IMR-90 (cell line): ENCODE measurements around the gene RCL1. TPM values are rescaled to one million over a fixed set of nuclear protein-coding genes. Genes with fewer than 3 reads are reported as not detected.

Experiments
- ATAC-seq: fragments of 200-7000 bp; cut with Tn5 transposase; 2 replicates; pipeline ENCODE4 v1.9.1; 2020; ENCODE audit warnings: low read depth, mild to moderate bottlenecking, moderate library complexity
- BruUV-seq: library from RNA; stranded (reverse); fragments of 400-500 nt; replicated peaks from 2 replicates; lab custom pipeline; 2021; lab: Mats Ljungman, UMichigan
- CTCF ChIA-PET: fragments of 300-600 bp; formaldehyde crosslinking; extraction: SDS; loops from one replicate; lab custom pipeline; 2021; ENCODE audit warnings: antibody characterized with exemption; lab: Yijun Ruan, JAX
- POLR2A ChIA-PET: fragments of 300-600 bp; sonication (Branson Sonifier 250); formaldehyde crosslinking; loops from one replicate; lab custom pipeline; 2022; ENCODE audit warnings: antibody characterized with exemption; ENCODE audit not compliant: unreplicated experiment; lab: Charles Lee
- DNase-seq: peaks from one replicate; pipeline ENCODE4 v3.0.0; 2013
- H2AFZ ChIP-seq: replicated peaks from 2 replicates; pipeline ENCODE3; 2013; ENCODE audit warnings: low read length, mild to moderate bottlenecking; ENCODE audit not compliant: poor library complexity
- H2AK5ac ChIP-seq: 2 replicates; pipeline ENCODE4 v1.6.1; 2013; ENCODE audit warnings: low read depth, low read length, inconsistent platforms
- H2AK9ac ChIP-seq: replicated peaks from 2 replicates; pipeline ENCODE3; 2013; ENCODE audit warnings: mild to moderate bottlenecking, low read depth, low read length, moderate library complexity; ENCODE audit not compliant: poor library complexity
- H2BK120ac ChIP-seq: 2 replicates; pipeline ENCODE4 v1.6.1; 2013; ENCODE audit warnings: low read depth, low read length, inconsistent platforms
- H2BK15ac ChIP-seq: 3 replicates; pipeline ENCODE4 v1.6.1; 2013; ENCODE audit warnings: low read depth, low read length, inconsistent platforms
- H2BK20ac ChIP-seq: 2 replicates; pipeline ENCODE4 v1.6.1; 2013; ENCODE audit warnings: low read depth, mild to moderate bottlenecking, inconsistent platforms, low read length, moderate library complexity
- H2BK5ac ChIP-seq: 2 replicates; pipeline ENCODE4 v1.6.1; 2013; ENCODE audit warnings: mild to moderate bottlenecking, low read depth, low read length, inconsistent platforms; ENCODE audit not compliant: poor library complexity, severe bottlenecking
- H3K14ac ChIP-seq: replicated peaks from 2 replicates; pipeline ENCODE4 v1.6.1; 2013; ENCODE audit warnings: low read depth, low read length, inconsistent platforms
- H3K18ac ChIP-seq: 2 replicates; pipeline ENCODE4 v1.6.1; 2013; ENCODE audit warnings: low read depth, low read length, control low read depth
- H3K23ac ChIP-seq: 2 replicates; pipeline ENCODE4 v1.6.1; 2013; ENCODE audit warnings: low read depth, low read length, inconsistent platforms
- H3K27ac ChIP-seq: 2 replicates; pipeline ENCODE4 v1.5.1; 2013; ENCODE audit warnings: mild to moderate bottlenecking, control low read depth, low read length; ENCODE audit not compliant: insufficient read depth
- H3K27me3 ChIP-seq: 2 replicates; pipeline ENCODE4 v1.6.1; 2013; ENCODE audit warnings: low read length; ENCODE audit not compliant: control insufficient read depth, insufficient read depth
- H3K36me3 ChIP-seq: 2 replicates; pipeline ENCODE4 v1.6.1; 2013; ENCODE audit warnings: low read length, mixed read lengths; ENCODE audit not compliant: control insufficient read depth, insufficient read depth
- H3K4ac ChIP-seq: 2 replicates; pipeline ENCODE4 v1.6.1; 2013; ENCODE audit warnings: low read depth, low read length, inconsistent platforms
- H3K4me1 ChIP-seq: 2 replicates; pipeline ENCODE4 v1.6.1; 2013; ENCODE audit warnings: low read length, mixed read lengths; ENCODE audit not compliant: control insufficient read depth, insufficient read depth
- H3K4me2 ChIP-seq: 2 replicates; pipeline ENCODE4 v1.6.1; 2013; ENCODE audit warnings: low read depth, mild to moderate bottlenecking, control low read depth, low read length, moderate library complexity
- H3K4me3 ChIP-seq: 2 replicates; pipeline ENCODE4 v1.5.1; 2013; ENCODE audit warnings: low read depth, mild to moderate bottlenecking, control low read depth, low read length, moderate library complexity; ENCODE audit not compliant: insufficient read depth
- H3K56ac ChIP-seq: 2 replicates; pipeline ENCODE4 v1.6.1; 2013; ENCODE audit warnings: low read length, inconsistent platforms; ENCODE audit not compliant: insufficient read depth; ENCODE audit errors: extremely low read depth
- H3K79me1 ChIP-seq, 2 experiments: 2 replicates each; pipeline ENCODE4 v1.6.1; 2013; ENCODE audit warnings: low read length in 2 of 2, inconsistent platforms in 1 of 2, low read depth in 1 of 2
- H3K9ac ChIP-seq: 2 replicates; pipeline ENCODE4 v1.6.1; 2013; ENCODE audit warnings: low read depth, low read length, control low read depth
- H3K9me1 ChIP-seq: 2 replicates; pipeline ENCODE4 v1.6.1; 2013; ENCODE audit warnings: low read length, inconsistent platforms; ENCODE audit not compliant: insufficient read depth
- H3K9me3 ChIP-seq: 2 replicates; pipeline ENCODE4 v1.6.1; 2013; ENCODE audit warnings: low read length; ENCODE audit not compliant: control insufficient read depth, insufficient read depth
- H4K20me1 ChIP-seq: 2 replicates; pipeline ENCODE4 v1.6.1; 2013; ENCODE audit warnings: low read length, inconsistent platforms; ENCODE audit not compliant: insufficient read depth
- H4K5ac ChIP-seq: 2 replicates; pipeline ENCODE4 v1.6.1; 2013; ENCODE audit warnings: mild to moderate bottlenecking, low read depth, low read length, control low read depth
- H4K8ac ChIP-seq, 2 experiments: 2 replicates each; pipeline ENCODE4 v1.6.1; 2013; ENCODE audit warnings: low read depth in 2 of 2, low read length in 2 of 2, control low read depth in 1 of 2, inconsistent platforms in 1 of 2
- H4K91ac ChIP-seq: 2 replicates; pipeline ENCODE4 v1.6.1; 2013; ENCODE audit warnings: low read depth, low read length, inconsistent platforms; ENCODE audit not compliant: insufficient read depth
- CEBPB ChIP-seq: IDR thresholded peaks from 2 replicates; pipeline ENCODE4 v1.6.1; 2012; ENCODE audit warnings: low read depth, low read length, improper control_type of control experiment
- CHD1 ChIP-seq: IDR thresholded peaks from 2 replicates; pipeline ENCODE4 v1.6.1; 2012; ENCODE audit warnings: low read depth, low read length, improper control_type of control experiment
- FOS ChIP-seq: fragments of 150-350 bp; IDR thresholded peaks from 2 replicates; pipeline ENCODE4 v1.6.1; 2016; ENCODE audit warnings: low read depth, low read length
- MAFK ChIP-seq: IDR thresholded peaks from 2 replicates; pipeline ENCODE4 v1.6.1; 2012; ENCODE audit warnings: low read depth, low read length, improper control_type of control experiment
- POLR2A ChIP-seq: IDR thresholded peaks from 2 replicates; pipeline ENCODE4 v1.6.1; 2012; ENCODE audit warnings: mild to moderate bottlenecking, low read depth, low read length
- RFX5 ChIP-seq: IDR thresholded peaks from 2 replicates; pipeline ENCODE4 v1.8.0; 2012; ENCODE audit warnings: low read depth, mild to moderate bottlenecking, low read length, moderate library complexity
- WGBS, 2 experiments: methylation state at CpG; one replicate each; pipeline versions ENCODE4 v1.1.5 to v1.1.7; 2013; ENCODE audit warnings: missing lambda C conversion rate in 2 of 2; ENCODE audit not compliant: insufficient read length in 1 of 2; ENCODE audit errors: extremely low coverage in 2 of 2; 5-methylcytosine and 5-hydroxymethylcytosine counted together
- dilution Hi-C: fragments of 300-500 bp; cut with HindIII; formaldehyde crosslinking; loops from one replicate; pipeline ENCODE4 v1.14.3; 2018; ENCODE audit warnings: low sequenced_read_pairs; ENCODE audit not compliant: unreplicated experiment
- in situ Hi-C: fragments of 300-500 bp; cut with MboI; formaldehyde crosslinking; loops from 3 replicates; pipeline ENCODE4 v1.14.3; 2019; ENCODE audit warnings: low sequenced_read_pairs, inconsistent platforms, mixed read lengths
- intact Hi-C: fragments of 100-400 bp; cut with micrococcal nuclease; formaldehyde crosslinking; loops from 2 replicates; pipeline ENCODE4 v1.10.0; 2022
- polyA plus RNA-seq, 3 experiments: library from polyadenylated mRNA; depleted of rRNA; stranded (reverse); fragments of >200 nt; gene quantifications; 2 replicates each; pipeline ENCODE4 v1.2.3, GENCODE V29; 2012; ENCODE audit warnings: low replicate concordance in 1 of 3
- total RNA-seq: library from RNA; depleted of rRNA; stranded (reverse); fragments of >200 nt; gene quantifications from 2 replicates; pipeline ENCODE4 v1.2.3, GENCODE V29; 2012
- TF ChIP-seq, protein P1 (sequence below): fragments of 150-350 bp; IDR thresholded peaks from 2 replicates; pipeline ENCODE4 v1.6.1; 2016; ENCODE audit warnings: low read depth, mild to moderate bottlenecking, low read length, moderate library complexity, borderline replicate concordance
- TF ChIP-seq, protein P2 (sequence below): conservative IDR thresholded peaks from 2 replicates; pipeline ENCODE4 v1.5.1; 2012; ENCODE audit warnings: mild to moderate bottlenecking, low read depth, low read length, improper control_type of control experiment
- TF ChIP-seq, protein P3 (sequence below): fragments of 150-350 bp; IDR thresholded peaks from 2 replicates; pipeline ENCODE4 v1.6.1; 2017; ENCODE audit warnings: mild to moderate bottlenecking, antibody characterized with exemption, low read length, low read depth

Gene RCL1
- total and polyA plus RNA-seq, 2 of the 4 experiments (the other 2 are of a cell fraction): 12.3 to 13.8 TPM

DNA sequence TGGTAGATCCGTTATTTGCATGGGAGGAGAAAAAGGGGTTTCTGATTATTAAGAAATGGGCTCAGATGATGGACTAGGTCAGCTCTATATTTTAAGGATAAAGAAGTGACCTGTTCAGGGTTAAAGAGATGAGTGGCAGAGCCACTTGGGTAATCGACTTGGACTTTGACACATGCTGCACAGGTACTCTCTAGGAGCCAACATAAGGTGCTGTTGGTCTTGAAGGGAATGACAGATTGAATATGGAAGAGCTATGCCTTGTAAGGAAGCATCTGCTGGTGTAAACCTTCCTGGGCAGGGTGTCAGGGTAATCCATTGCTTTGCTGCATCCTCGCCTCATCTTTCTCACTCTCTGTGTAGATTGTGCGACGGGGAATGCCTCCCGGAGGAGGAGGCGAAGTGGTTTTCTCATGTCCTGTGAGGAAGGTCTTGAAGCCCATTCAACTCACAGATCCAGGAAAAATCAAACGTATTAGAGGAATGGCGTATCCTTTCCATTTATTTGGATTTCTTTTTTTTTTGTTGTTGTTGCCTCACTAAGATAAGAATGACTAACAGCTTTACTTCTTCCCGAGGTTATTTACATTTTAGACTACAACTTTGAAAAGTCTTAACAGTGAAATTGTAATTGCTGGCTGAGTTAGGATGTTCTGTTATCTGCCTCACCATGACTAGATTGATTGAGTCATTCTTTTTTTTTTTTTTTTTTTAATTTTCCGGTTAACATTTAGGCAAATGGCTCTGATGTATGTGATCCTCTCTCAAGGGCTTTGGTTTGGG, 41.2 kb downstream of the RCL1 start (continued):
- TF ChIP-seq CHD1 (peak; percentile 53; the same call in 1 of the 2 replicates), RFX5 (no peak)

DNA sequence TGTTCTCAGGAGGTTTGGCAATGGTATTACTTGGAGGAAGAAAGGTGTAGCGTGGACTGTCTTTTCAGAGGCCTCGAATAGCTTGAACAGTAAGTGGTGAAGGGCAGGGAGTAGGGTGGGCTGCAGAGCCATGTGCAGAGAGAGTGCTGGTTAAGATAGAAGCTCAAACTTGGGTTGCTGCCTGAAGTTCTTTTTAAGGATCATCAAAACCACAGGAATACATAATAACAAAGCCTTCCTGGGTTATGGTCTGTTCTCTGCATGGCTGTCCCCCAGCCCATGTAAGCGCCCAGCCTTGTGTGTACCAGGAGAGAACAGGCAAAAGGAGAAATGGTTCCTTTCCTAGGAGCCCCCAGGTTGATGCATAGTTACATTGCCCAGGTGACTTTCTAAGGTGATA, 43.9 kb downstream of the RCL1 start:
- no peak overlapping the region for H3K4me2 ChIP-seq

More for the DNA sequence above, 43.9 kb downstream of the RCL1 start:
- no peak overlapping the region for H2AFZ ChIP-seq
- peaks cover 26% of the 10 kb centered on the region for H3K4me1 ChIP-seq
- H3K27me3 ChIP-seq: no peaks in the 10 kb centered on the region
- no peak overlapping the region for H2AK9ac ChIP-seq
- peak overlapping the region; percentile 34; the same call in 1 of the 2 replicates for H3K14ac ChIP-seq
- no peak overlapping the region for H3K56ac ChIP-seq
- H3K36me3 ChIP-seq: peaks cover 2% of the 10 kb centered on the region; the same call in 1 of the 2 replicates
- H3K4ac ChIP-seq: peak overlapping the region; percentile 57
- H3K18ac ChIP-seq: peak overlapping the region; percentile 12; the same call in 1 of the 2 replicates
- H3K4me3 ChIP-seq: no peak overlapping the region
- no peak overlapping the region for H4K5ac ChIP-seq
- peak overlapping the region; percentile 41 for H2BK120ac ChIP-seq
- ChIA-PET POLR2A (no interaction called here), CTCF (interaction anchor here (0.5 to 1.4 kb wide), 2 partner anchors 11 to 21 kb away, joined by 3 read pairs; no protein-coding TSS in a partner anchor)
- H3K79me1 ChIP-seq: peaks cover 18 to 56% of the 10 kb centered on the region in 2 experiments; a peak in 3 of 4 replicates
- no peak overlapping the region for H3K27ac ChIP-seq
- H2BK15ac ChIP-seq: peak overlapping the region; percentile 61; the same call in 1 of the 3 replicates
- no TSS peak for BruUV-seq
- peaks cover 13% of the 10 kb centered on the region for H4K20me1 ChIP-seq
- ATAC-seq (no peak), DNase-seq (peak; percentile 34)
- in situ Hi-C loops: no loop called here
- TF ChIP-seq, protein P1, sequence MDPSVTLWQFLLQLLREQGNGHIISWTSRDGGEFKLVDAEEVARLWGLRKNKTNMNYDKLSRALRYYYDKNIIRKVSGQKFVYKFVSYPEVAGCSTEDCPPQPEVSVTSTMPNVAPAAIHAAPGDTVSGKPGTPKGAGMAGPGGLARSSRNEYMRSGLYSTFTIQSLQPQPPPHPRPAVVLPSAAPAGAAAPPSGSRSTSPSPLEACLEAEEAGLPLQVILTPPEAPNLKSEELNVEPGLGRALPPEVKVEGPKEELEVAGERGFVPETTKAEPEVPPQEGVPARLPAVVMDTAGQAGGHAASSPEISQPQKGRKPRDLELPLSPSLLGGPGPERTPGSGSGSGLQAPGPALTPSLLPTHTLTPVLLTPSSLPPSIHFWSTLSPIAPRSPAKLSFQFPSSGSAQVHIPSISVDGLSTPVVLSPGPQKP: no peak
- no peak for TF ChIP-seq FOS
- TF ChIP-seq, protein P2, sequence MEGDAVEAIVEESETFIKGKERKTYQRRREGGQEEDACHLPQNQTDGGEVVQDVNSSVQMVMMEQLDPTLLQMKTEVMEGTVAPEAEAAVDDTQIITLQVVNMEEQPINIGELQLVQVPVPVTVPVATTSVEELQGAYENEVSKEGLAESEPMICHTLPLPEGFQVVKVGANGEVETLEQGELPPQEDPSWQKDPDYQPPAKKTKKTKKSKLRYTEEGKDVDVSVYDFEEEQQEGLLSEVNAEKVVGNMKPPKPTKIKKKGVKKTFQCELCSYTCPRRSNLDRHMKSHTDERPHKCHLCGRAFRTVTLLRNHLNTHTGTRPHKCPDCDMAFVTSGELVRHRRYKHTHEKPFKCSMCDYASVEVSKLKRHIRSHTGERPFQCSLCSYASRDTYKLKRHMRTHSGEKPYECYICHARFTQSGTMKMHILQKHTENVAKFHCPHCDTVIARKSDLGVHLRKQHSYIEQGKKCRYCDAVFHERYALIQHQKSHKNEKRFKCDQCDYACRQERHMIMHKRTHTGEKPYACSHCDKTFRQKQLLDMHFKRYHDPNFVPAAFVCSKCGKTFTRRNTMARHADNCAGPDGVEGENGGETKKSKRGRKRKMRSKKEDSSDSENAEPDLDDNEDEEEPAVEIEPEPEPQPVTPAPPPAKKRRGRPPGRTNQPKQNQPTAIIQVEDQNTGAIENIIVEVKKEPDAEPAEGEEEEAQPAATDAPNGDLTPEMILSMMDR: no peak
- no peak for TF ChIP-seq POLR2A
- TF ChIP-seq CHD1: no peak
- no peak for TF ChIP-seq RFX5
- TF ChIP-seq MAFK: no peak
- TF ChIP-seq, protein P3, sequence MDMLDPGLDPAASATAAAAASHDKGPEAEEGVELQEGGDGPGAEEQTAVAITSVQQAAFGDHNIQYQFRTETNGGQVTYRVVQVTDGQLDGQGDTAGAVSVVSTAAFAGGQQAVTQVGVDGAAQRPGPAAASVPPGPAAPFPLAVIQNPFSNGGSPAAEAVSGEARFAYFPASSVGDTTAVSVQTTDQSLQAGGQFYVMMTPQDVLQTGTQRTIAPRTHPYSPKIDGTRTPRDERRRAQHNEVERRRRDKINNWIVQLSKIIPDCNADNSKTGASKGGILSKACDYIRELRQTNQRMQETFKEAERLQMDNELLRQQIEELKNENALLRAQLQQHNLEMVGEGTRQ: no peak
- no peak for TF ChIP-seq CEBPB
- H4K91ac ChIP-seq: peak overlapping the region; percentile 40; the same call in 1 of the 2 replicates
- dilution Hi-C loops: no loop called here
- intact Hi-C loops: loop anchor here (10.0 kb wide), 2 partner anchors 148 to 452 kb away; partner anchors contain the start of gene JAK2
- H2AK5ac ChIP-seq: peak overlapping the region; percentile 83
- H2BK5ac ChIP-seq: no peak overlapping the region
- H3K9me1 ChIP-seq: peaks cover 38% of the 10 kb centered on the region
- H3K23ac ChIP-seq: no peak overlapping the region
- H3K9ac ChIP-seq: no peak overlapping the region
- H3K9me3 ChIP-seq: no peaks in the 10 kb centered on the region
- peak overlapping the region; percentile 46 for H2BK20ac ChIP-seq
- WGBS, 2 experiments: no CpG with 5 or more reads among the region's 3 CpGs
- H4K8ac ChIP-seq: peak overlapping the region in 1 of 2 experiments; percentile 9; a peak in 1 of 4 replicates
